Memory B cell (primary cell): ENCODE data around the gene UBQLN4.
"Not testable (repeated sequence)": the region's sequence is repeated elsewhere in the genome, so short reads cannot be mapped to it uniquely, and the experiment has no call there.

Experiments used
- ATAC-seq: fragments of 150-1000 bp; cut with Tn5 transposase; 2 replicates; pipeline ENCODE4 v1.10.0; 2021; ENCODE audit warnings: low read depth, mild to moderate bottlenecking, moderate library complexity
- DNase-seq, 2 donors: peaks; one replicate each; pipeline ENCODE4 v3.0.0; 2022; ENCODE audit warnings: low spot score in 2 of 2
- H3K27ac Mint-ChIP-seq: one replicate; pipeline ENCODE4 v1.8.0; 2022; ENCODE audit warnings: mild to moderate bottlenecking, moderate library complexity, mixed read lengths
- H3K27me3 Mint-ChIP-seq: one replicate; pipeline ENCODE4 v1.8.0; 2022; ENCODE audit warnings: mixed read lengths
- H3K36me3 Mint-ChIP-seq: one replicate; pipeline ENCODE4 v1.8.0; 2022; ENCODE audit warnings: mild to moderate bottlenecking, mixed read lengths
- H3K4me1 Mint-ChIP-seq: one replicate; pipeline ENCODE4 v1.8.0; 2022; ENCODE audit warnings: mixed read lengths
- H3K4me3 Mint-ChIP-seq: one replicate; pipeline ENCODE4 v1.8.0; 2022; ENCODE audit warnings: mild to moderate bottlenecking, moderate library complexity, mixed read lengths
- H3K9me3 Mint-ChIP-seq: one replicate; pipeline ENCODE4 v1.8.0; 2022; ENCODE audit warnings: mixed read lengths

UBQLN4 gene

GRCh38 chr1:156060937-156061636 lies 7.5 kb upstream of the UBQLN4 start, which contains the start of gene RAB25:
RAB25 (plus strand) TSS chr1:156061160; CDS start chr1:156061401, 241 bp downstream.
- Mint-ChIP-seq H3K27me3 (no peaks in the 10 kb centered on the region), H3K27ac (no peak within 1 kb of the TSS), H3K9me3 (no peaks in the 10 kb centered on the region), H3K4me1 (peaks cover 9% of the 10 kb centered on the region), H3K4me3 (no peak within 1 kb of the TSS), H3K36me3 (peaks cover 4% of the 10 kb centered on the region)
- no peak for ATAC-seq
- DNase-seq, result no peak

DNA sequence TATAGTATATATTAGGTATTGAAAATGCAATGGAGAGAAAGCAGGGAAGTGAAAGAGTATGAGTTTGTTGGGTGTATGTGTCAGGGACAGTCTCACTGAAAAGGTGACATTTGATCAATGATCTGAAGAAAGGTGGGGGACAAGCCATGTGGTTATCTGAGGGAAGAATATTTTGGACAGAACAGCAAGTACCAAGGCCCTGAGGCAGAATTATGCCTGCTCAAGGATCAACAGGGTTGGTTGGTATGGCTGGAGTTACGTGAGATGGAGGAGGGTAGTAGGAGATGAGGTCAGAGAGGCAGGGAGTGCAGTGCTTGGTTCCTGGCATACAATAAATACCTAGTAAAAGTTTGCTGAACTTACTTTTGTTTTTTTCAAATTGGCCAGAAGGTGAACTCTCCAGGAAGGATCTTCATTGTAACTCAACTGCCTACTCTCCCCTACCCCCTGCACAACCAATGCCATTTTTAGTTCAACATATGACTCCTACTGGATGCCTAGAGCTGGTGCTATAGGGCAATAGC lies 2.8 kb upstream of the UBQLN4 start:
- DNase-seq, result no peak
- Mint-ChIP-seq H3K4me3 (peak overlapping the region; percentile 2), H3K9me3 (no peaks in the 10 kb centered on the region), H3K36me3 (peaks cover 4% of the 10 kb centered on the region), H3K27ac (peak overlapping the region; percentile 46), H3K4me1 (peaks cover 26% of the 10 kb centered on the region), H3K27me3 (no peaks in the 10 kb centered on the region)
- ATAC-seq, result no peak

DNA sequence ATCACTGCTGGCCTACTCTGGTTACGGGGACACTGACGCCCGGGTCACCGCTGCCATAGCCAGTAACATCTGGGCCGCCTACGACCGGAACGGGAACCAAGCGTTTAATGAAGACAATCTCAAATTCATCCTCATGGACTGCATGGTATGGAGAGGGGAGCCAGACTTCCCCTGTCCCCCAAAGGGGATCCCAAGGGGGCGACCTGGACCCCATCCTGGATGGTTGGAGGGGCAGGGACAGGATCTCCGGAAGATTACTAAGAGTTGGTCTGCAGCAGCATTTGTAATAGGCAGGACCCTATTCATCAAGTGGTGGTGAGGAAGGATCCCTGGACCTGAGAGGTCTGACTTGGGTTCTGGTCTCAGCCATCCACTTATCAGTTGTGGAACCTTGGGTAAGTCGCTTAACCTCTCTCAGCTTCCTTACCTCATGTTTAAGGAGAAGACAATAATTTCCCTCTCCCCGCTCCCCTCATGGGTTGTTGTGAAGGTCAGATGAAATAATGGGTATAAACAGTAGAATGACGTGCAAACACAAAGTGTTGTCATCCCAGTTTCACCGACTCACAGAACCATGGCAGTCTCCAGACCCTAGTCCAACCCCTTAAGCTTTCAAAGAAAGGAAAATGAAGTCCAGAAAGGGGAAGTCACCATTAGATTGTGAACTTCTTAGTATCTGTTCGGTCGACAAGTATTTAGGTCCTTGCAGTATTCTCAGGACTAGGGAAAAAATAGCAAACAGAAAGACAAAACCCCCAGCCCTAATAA lies 1.9 kb upstream of the UBQLN4 start:
- Mint-ChIP-seq H3K9me3 (no peaks in the 10 kb centered on the region), H3K4me3 (peak overlapping the region; percentile 92), H3K27ac (peak overlapping the region; percentile 35), H3K36me3 (peaks cover 4% of the 10 kb centered on the region), H3K27me3 (no peaks in the 10 kb centered on the region), H3K4me1 (peaks cover 23% of the 10 kb centered on the region)
- no peak for DNase-seq
- no peak for ATAC-seq

DNA sequence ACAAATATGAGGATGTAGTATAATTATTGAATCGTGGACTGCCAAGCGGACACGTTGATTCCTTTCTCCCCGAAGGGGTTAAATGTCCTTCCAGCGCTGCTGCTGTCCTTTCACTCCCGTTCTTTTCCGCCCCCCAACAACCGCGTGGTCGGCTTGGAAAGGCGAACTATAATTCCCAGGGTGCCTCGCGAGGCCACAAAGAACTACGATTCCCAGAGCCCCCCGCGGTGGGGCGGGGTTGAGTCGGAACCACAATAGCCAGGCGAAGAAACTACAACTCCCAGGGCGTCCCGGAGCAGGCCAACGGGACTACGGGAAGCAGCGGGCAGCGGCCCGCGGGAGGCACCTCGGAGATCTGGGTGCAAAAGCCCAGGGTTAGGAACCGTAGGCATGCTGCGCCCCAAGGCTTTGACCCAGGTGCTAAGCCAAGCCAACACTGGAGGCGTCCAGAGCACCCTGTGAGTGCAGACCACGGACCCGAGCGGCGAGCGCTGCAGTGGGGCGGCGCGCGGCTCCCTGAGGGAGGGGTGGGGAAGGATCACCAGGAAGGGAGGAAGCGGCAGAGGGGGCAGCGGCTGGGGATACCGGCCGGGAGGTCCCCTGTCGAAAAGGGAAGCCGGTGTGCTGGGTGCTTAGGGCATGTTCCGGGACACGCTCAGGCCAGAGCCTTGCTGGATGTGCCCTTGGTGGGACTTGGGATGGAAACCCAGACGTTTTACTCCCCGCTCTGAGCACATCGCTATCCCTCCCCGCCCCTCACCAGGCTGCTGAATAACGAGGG lies 1.1 kb upstream of the UBQLN4 start, which contains the start of gene LAMTOR2:
LAMTOR2 (plus strand) TSS at position 283 of the 781 bp plus-strand sequence; CDS start at position 391, 108 bp downstream.
- no peaks in the 10 kb centered on the region for H3K9me3 Mint-ChIP-seq
- peaks cover 23% of the 10 kb centered on the region for H3K4me1 Mint-ChIP-seq
- peaks cover 7% of the 10 kb centered on the region for H3K36me3 Mint-ChIP-seq
- H3K27me3 Mint-ChIP-seq, result no peaks in the 10 kb centered on the region
- peak within 1 kb of the TSS; percentile 92 for H3K4me3 Mint-ChIP-seq
- DNase-seq (peak; percentile 85 to 94), ATAC-seq (peak; percentile 76)
- peak within 1 kb of the TSS; percentile 93 for H3K27ac Mint-ChIP-seq

DNA sequence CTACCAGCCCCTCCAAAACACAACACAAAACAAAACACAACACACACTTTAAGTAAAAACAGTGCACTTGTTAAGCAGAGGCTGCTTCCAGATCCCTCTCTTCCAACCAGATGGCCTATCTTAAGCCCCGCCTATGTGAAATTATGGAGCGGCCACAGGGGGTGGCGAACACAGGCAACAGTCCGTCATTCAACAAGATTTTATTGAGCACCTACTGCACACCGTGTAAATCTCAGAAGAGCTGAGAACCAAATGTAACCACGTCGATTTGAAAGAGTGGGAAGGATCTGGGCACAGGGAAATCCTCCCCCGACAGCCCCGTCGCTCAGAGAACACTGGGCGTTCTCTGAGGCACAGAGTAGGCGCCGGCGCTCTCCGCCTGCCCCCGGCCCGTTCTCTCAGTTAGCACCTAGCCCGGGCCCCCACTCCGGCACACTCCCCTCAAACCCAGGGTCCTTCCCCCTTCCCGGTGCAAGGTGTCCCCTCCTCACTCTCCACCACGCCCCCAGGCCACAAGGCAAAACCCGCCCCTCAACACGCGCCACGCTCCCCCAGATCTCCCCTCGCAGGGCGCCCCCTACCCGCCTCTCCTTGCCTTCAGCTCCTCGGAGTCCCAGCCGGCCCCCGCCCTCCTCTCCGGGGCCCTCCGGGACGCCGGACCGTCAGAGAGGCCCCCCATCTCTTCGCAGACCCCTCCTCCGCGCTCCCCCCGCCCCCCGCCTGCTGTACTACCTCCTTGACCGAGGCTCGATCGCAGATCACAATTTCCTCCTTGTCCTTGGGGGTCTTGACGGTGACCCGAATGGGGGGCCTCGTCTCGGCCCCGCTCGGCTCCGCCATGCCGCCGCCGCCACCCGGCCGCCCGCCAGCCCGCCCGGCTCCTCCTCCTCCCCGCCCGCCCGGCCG lies 483 bp downstream of the UBQLN4 start:
- Mint-ChIP-seq H3K4me1 (peaks cover 23% of the 10 kb centered on the region), H3K9me3 (no peaks in the 10 kb centered on the region), H3K27me3 (no peaks in the 10 kb centered on the region), H3K36me3 (peaks cover 12% of the 10 kb centered on the region), H3K27ac (peak overlapping the region; percentile 63), H3K4me3 (peak overlapping the region; percentile 92)
- peak; percentile 49 to 66 for DNase-seq
- ATAC-seq, result peak; percentile 33

GRCh38 chr1:156051011-156051725 lies 2.4 kb downstream of the UBQLN4 start:
- peak overlapping the region; percentile 3 for H3K4me3 Mint-ChIP-seq
- H3K27ac Mint-ChIP-seq, result no peak overlapping the region
- H3K9me3 Mint-ChIP-seq, result no peaks in the 10 kb centered on the region
- H3K27me3 Mint-ChIP-seq, result no peaks in the 10 kb centered on the region
- peaks cover 18% of the 10 kb centered on the region for H3K4me1 Mint-ChIP-seq
- DNase-seq, result no peak
- no peak for ATAC-seq
- H3K36me3 Mint-ChIP-seq, result peaks cover 8% of the 10 kb centered on the region

DNA sequence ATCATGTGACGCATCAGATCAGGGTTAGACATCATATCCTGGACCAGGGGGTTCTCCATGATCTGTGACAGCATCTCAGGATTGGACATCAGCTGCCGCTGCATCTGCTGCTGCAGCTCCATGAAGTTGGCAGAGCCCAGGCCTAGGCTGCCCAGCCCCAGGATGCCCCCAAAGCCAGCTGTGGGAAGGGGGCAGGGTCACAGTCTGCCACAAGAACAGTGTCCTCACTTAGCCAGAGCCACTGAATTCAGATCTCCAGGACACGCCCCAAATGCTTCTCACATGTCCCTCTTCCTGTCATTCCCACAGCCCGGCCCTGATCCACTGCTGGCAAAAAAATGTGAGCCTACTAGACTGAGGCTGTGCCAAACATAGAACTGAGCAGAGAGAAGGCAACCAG lies 3.2 kb downstream of the UBQLN4 start:
- ATAC-seq (no peak), DNase-seq (no peak)
- Mint-ChIP-seq H3K4me3 (no peak overlapping the region), H3K27me3 (no peaks in the 10 kb centered on the region), H3K9me3 (no peaks in the 10 kb centered on the region), H3K4me1 (peaks cover 10% of the 10 kb centered on the region), H3K27ac (no peak overlapping the region), H3K36me3 (peaks cover 8% of the 10 kb centered on the region)

DNA sequence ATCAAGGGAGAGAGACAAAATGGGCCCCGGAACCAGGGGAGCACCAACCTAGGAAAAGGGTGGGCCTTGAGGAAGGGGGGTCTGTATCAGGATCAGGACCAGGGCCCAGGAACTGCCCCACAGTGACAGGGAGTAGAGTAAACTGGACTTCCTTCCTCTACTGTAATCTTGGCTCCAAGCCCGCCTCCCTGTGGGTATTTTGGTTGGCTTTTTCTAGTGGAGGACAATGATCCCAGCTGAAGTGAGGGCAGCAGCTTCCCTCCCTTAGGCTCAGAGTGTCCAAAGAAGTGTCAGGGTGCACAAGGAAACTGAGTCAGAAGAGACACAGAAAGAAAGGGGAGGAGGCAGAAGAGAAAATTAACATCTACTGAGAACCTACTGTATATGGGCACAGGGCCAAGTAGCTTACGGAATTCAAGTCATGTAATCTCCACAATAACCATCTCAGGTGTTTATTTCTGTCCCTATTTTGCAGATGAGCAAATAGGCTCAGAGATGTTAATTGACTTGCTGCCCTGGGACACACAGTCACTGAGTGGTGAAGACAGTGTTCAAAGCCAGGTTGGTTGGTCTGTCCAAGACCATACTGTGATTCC lies 4.8 kb downstream of the UBQLN4 start:
- DNase-seq (no peak), ATAC-seq (no peak)
- Mint-ChIP-seq H3K4me3 (no peak overlapping the region), H3K27me3 (no peaks in the 10 kb centered on the region), H3K9me3 (no peaks in the 10 kb centered on the region), H3K27ac (no peak overlapping the region), H3K4me1 (peaks cover 6% of the 10 kb centered on the region), H3K36me3 (peaks cover 10% of the 10 kb centered on the region)

GRCh38 chr1:156045076-156045475 lies 8.5 kb downstream of the UBQLN4 start:
- no peaks in the 10 kb centered on the region for H3K4me1 Mint-ChIP-seq
- peaks cover 19% of the 10 kb centered on the region for H3K36me3 Mint-ChIP-seq
- no peak for ATAC-seq
- no peak for DNase-seq
- H3K27me3 Mint-ChIP-seq, result no peaks in the 10 kb centered on the region
- H3K4me3 Mint-ChIP-seq, result no peak overlapping the region
- H3K9me3 Mint-ChIP-seq, result no peaks in the 10 kb centered on the region
- no peak overlapping the region for H3K27ac Mint-ChIP-seq

- no peak for ATAC-seq
- H3K36me3 Mint-ChIP-seq, result peaks cover 14% of the 10 kb centered on the region
These were observed 10.8 kb downstream of the UBQLN4 start for GRCh38 chr1:156042828-156043227.

DNA sequence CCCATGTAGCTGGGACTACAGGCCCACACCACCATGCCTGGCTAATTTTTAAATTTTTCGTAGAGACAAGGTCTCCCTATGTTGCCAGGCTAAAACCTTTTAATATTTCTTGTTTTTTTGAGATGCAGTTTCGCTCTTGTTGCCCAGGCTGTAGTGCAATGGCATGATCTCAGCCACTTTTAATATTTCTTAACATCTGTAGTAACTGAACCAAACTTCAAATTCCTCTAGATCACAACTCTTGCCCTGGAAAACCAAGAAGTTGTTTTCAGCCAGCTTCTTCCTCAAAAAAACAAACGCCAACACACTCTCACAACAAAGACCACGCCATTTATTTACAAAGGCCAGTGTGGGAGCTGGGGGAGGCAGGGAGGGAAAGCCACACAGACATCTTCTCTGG lies 18.6 kb downstream of the UBQLN4 start:
- H3K27me3 Mint-ChIP-seq, H3K36me3 Mint-ChIP-seq, ATAC-seq, H3K9me3 Mint-ChIP-seq, DNase-seq, H3K4me3 Mint-ChIP-seq, H3K4me1 Mint-ChIP-seq, H3K27ac Mint-ChIP-seq: not testable (repeated sequence)

More at GRCh38 chr1:156042828-156043227, 10.8 kb downstream of the UBQLN4 start:
- no peak for DNase-seq
- Mint-ChIP-seq H3K27ac (no peak overlapping the region), H3K9me3 (no peaks in the 10 kb centered on the region), H3K4me3 (no peak overlapping the region), H3K4me1 (no peaks in the 10 kb centered on the region), H3K27me3 (no peaks in the 10 kb centered on the region)

GRCh38 chr1:156033011-156033410 lies 20.6 kb downstream of the UBQLN4 start:
- no peak overlapping the region for H3K27ac Mint-ChIP-seq
- H3K4me1 Mint-ChIP-seq, result no peaks in the 10 kb centered on the region
- no peaks in the 10 kb centered on the region for H3K27me3 Mint-ChIP-seq
- DNase-seq (no peak), ATAC-seq (no peak)
- H3K4me3 Mint-ChIP-seq, result no peak overlapping the region
- H3K9me3 Mint-ChIP-seq, result no peaks in the 10 kb centered on the region
- peaks cover 5% of the 10 kb centered on the region for H3K36me3 Mint-ChIP-seq
